ENCODE results near the gene ZKSCAN7. TPM values are rescaled to one million over a fixed set of nuclear protein-coding genes. Genes with fewer than 3 reads are reported as not detected.

The ZKSCAN7 gene
- polyA plus RNA-seq, 1 of the 3 experiments (the other 2 are of a cell fraction), result 5.4 TPM

DNA sequence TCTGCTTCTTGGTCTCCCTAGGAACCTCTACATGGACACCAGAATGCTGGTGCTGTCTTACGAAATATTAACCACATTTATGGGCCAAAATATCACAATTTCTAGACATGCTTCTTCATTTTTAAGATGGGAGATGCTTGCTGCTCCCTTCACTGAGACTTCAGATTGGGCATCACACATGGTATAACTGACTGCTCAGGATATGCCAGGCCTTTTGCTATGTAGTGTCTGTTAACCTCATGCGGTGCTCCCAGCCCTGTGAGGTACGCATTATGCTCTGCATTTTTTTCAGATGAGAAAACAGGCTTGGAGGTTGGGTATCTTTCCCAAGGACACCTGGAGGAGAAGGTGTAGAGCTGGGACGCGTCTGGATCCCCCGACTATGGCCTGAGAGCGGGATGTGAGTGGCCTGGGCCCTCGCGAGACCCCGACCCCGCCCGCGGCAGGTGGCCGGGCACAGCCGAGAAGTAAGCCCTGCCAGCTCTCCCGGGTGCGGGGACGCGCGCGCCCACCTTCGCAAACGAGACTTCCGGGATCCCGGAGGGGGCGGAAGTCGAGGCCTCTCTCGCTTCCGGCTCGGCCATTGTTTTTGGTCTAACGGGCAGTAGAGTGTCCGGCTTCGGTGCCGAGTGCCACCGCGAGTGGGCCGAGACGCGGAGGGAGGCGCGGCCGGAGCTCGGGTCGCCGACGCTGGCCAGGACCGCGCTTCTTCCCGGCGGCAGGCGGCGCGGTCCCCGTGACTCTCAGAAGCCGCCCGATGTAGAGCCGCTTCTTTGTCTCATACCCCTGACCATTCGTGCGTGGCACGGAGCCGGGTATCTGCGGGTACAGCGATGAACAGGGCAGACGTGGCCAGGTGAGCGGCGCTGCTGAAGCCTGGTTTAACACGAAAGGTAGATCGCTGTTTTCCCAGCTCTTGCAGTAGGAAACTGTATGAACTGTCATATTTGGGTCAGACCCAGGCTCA lies at the start of gene ZKSCAN7 (continued):
- TF ChIP-seq, protein P1, sequence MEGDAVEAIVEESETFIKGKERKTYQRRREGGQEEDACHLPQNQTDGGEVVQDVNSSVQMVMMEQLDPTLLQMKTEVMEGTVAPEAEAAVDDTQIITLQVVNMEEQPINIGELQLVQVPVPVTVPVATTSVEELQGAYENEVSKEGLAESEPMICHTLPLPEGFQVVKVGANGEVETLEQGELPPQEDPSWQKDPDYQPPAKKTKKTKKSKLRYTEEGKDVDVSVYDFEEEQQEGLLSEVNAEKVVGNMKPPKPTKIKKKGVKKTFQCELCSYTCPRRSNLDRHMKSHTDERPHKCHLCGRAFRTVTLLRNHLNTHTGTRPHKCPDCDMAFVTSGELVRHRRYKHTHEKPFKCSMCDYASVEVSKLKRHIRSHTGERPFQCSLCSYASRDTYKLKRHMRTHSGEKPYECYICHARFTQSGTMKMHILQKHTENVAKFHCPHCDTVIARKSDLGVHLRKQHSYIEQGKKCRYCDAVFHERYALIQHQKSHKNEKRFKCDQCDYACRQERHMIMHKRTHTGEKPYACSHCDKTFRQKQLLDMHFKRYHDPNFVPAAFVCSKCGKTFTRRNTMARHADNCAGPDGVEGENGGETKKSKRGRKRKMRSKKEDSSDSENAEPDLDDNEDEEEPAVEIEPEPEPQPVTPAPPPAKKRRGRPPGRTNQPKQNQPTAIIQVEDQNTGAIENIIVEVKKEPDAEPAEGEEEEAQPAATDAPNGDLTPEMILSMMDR (IDR thresholded peaks at IDR 0.05), result no peak
- peak; percentile 89 for TF ChIP-seq GABPA (IDR thresholded peaks at IDR 0.05; ENCODE audit: low read depth)

GRCh38 chr3:44506556-44506955 lies 48.4 kb upstream of the ZKSCAN7 start:
- no peak for DNase-seq
- ChIA-PET POLR2A (interaction anchor here (0.6 kb wide), 1 partner anchor 10 kb away, joined by 4 read pairs; no protein-coding TSS in a partner anchor), CTCF (interaction anchor here (0.6 to 0.8 kb wide), 2 partner anchors 270 to 468 kb away, joined by 3 to 4 read pairs; no protein-coding TSS in a partner anchor)
- H3K9me2 ChIP-seq, result no peaks in the 10 kb centered on the region
- H3K27me3 ChIP-seq (ENCODE audit: insufficient read depth), result no peaks in the 10 kb centered on the region
- WGBS (ENCODE audit: low lambda C conversion rate), result 97% methylated on average over 3 of the region's 3 CpGs
- no peak for TF ChIP-seq TEAD4 (IDR thresholded peaks at IDR 0.05; ENCODE audit: borderline replicate concordance, insufficient read depth)
- no peak for TF ChIP-seq NRF1 (IDR thresholded peaks at IDR 0.05; ENCODE audit: low read depth, low read length)
- TF ChIP-seq EZH2phosphoT487 (IDR thresholded peaks at IDR 0.05; ENCODE audit: borderline replicate concordance, low read depth), result no peak
- no peak overlapping the region for H3K4me2 ChIP-seq
- peaks cover 2% of the 10 kb centered on the region for H3F3A ChIP-seq (replicated peaks; ENCODE audit: insufficient read depth)
- H3K4me1 ChIP-seq (ENCODE audit: control insufficient read depth in 1 of 2, insufficient read depth in 2 of 2, low read depth in 1 of 2, low read length in 1 of 2), result peaks cover 0 to 8% of the 10 kb centered on the region in 2 experiments; a peak in 1 of 4 replicates
- H2AFZ ChIP-seq (ENCODE audit: low read depth), result no peak overlapping the region
- peaks cover 10 to 12% of the 10 kb centered on the region in 2 experiments for H3K36me3 ChIP-seq (replicated peaks in 1 of 2; ENCODE audit: control insufficient read depth in 1 of 2, insufficient read depth in 2 of 2, low read length in 1 of 2)
- H3K79me2 ChIP-seq (ENCODE audit: insufficient read depth), result peaks cover 72% of the 10 kb centered on the region
- H4K20me1 ChIP-seq (ENCODE audit: insufficient read depth), result no peaks in the 10 kb centered on the region
- H3K9me3 ChIP-seq, result no peaks in the 10 kb centered on the region; the same call in 1 of the 2 replicates
- no peak overlapping the region for H3K4me3 ChIP-seq (ENCODE audit: low read depth in 2 of 2, low read length in 1 of 2)
- H3K27ac ChIP-seq (ENCODE audit: low read depth in 2 of 2, low read length in 1 of 2), result no peak overlapping the region
- H3K9ac ChIP-seq, result no peak overlapping the region

GRCh38 chr3:44506961-44507360 lies 48.0 kb upstream of the ZKSCAN7 start:
- H3K9me3 ChIP-seq, result no peaks in the 10 kb centered on the region; the same call in 1 of the 2 replicates
- peaks cover 0 to 12% of the 10 kb centered on the region in 2 experiments; a peak in 1 of 4 replicates for H3K4me1 ChIP-seq (ENCODE audit: control insufficient read depth in 1 of 2, insufficient read depth in 2 of 2, low read depth in 1 of 2, low read length in 1 of 2)
- H2AFZ ChIP-seq (ENCODE audit: low read depth), result no peak overlapping the region
- ChIA-PET CTCF (interaction anchor here (0.6 to 0.8 kb wide), 2 partner anchors 270 to 468 kb away, joined by 3 to 4 read pairs; no protein-coding TSS in a partner anchor), POLR2A (interaction anchor here (0.6 kb wide), 1 partner anchor 9 kb away, joined by 4 read pairs; no protein-coding TSS in a partner anchor)
- TF ChIP-seq NRF1 (IDR thresholded peaks at IDR 0.05; ENCODE audit: low read depth, low read length) (no peak), TEAD4 (IDR thresholded peaks at IDR 0.05; ENCODE audit: borderline replicate concordance, insufficient read depth) (no peak), TAF1 (IDR thresholded peaks at IDR 0.05; ENCODE audit: borderline replicate concordance, low read depth, low read length) (no peak), RCOR1 (IDR thresholded peaks at IDR 0.05; ENCODE audit: low read length) (no peak), NFIC (IDR thresholded peaks at IDR 0.05; ENCODE audit: borderline replicate concordance) (no peak), MXI1 (IDR thresholded peaks at IDR 0.05; ENCODE audit: low read depth, low read length) (no peak), ELF1 (IDR thresholded peaks at IDR 0.05) (no peak), FOXJ3 (CRISPR knock-in tag; IDR thresholded peaks at IDR 0.05) (no peak), RFX5 (IDR thresholded peaks at IDR 0.05; ENCODE audit: low read length) (no peak), TCF12 (IDR thresholded peaks at IDR 0.05) (no peak), SMC3 (IDR thresholded peaks at IDR 0.05; ENCODE audit: low read depth, low read length) (no peak), EZH2phosphoT487 (IDR thresholded peaks at IDR 0.05; ENCODE audit: borderline replicate concordance, low read depth) (no peak), RAD21 (IDR thresholded peaks at IDR 0.05; ENCODE audit: low read length) (no peak), GABPA (IDR thresholded peaks at IDR 0.05; ENCODE audit: low read depth) (no peak)
- TF ChIP-seq, protein P1 (IDR thresholded peaks at IDR 0.05), result no peak
- TF ChIP-seq, protein P2, sequence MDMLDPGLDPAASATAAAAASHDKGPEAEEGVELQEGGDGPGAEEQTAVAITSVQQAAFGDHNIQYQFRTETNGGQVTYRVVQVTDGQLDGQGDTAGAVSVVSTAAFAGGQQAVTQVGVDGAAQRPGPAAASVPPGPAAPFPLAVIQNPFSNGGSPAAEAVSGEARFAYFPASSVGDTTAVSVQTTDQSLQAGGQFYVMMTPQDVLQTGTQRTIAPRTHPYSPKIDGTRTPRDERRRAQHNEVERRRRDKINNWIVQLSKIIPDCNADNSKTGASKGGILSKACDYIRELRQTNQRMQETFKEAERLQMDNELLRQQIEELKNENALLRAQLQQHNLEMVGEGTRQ (IDR thresholded peaks at IDR 0.05; ENCODE audit: borderline replicate concordance, low read depth, low read length), result no peak
- peaks cover 72% of the 10 kb centered on the region for H3K79me2 ChIP-seq (ENCODE audit: insufficient read depth)
- no peak overlapping the region for H3K9ac ChIP-seq
- H3K27me3 ChIP-seq (ENCODE audit: insufficient read depth), result no peaks in the 10 kb centered on the region
- H4K20me1 ChIP-seq (ENCODE audit: insufficient read depth), result no peaks in the 10 kb centered on the region
- H3K4me3 ChIP-seq (ENCODE audit: low read depth in 2 of 2, low read length in 1 of 2), result no peak overlapping the region
- no peak overlapping the region for H3K4me2 ChIP-seq
- WGBS (ENCODE audit: low lambda C conversion rate), result 90% methylated on average over 5 of the region's 5 CpGs
- H3K36me3 ChIP-seq (replicated peaks in 1 of 2; ENCODE audit: control insufficient read depth in 1 of 2, insufficient read depth in 2 of 2, low read length in 1 of 2), result peaks cover 7 to 12% of the 10 kb centered on the region in 2 experiments
- H3K9me2 ChIP-seq, result no peaks in the 10 kb centered on the region
- DNase-seq, result no peak
- peaks cover 3% of the 10 kb centered on the region for H3F3A ChIP-seq (replicated peaks; ENCODE audit: insufficient read depth)
- H3K27ac ChIP-seq (ENCODE audit: low read depth in 2 of 2, low read length in 1 of 2), result no peak overlapping the region

Data from SK-N-SH (cell line).